Muscle of leg (tissue), 11 donors: Measurements from ENCODE around the gene PSMA8. TPM values are rescaled to one million over a fixed set of nuclear protein-coding genes. Genes with fewer than 3 reads are reported as not detected.
"Not testable (repeated sequence)": the region's sequence is repeated elsewhere in the genome, so short reads cannot be mapped to it uniquely, and the experiment has no call there.

ENCODE experiments used
- DNase-seq: peaks from one replicate; pipeline ENCODE4 v3.0.0; 2013
- H3K27ac ChIP-seq: one replicate; pipeline ENCODE4 v1.5.1; 2013; ENCODE audit warnings: mild to moderate bottlenecking, low read length, control low read depth
- H3K27me3 ChIP-seq: one replicate; pipeline ENCODE4 v1.6.1; 2013; ENCODE audit warnings: low read length; ENCODE audit not compliant: control insufficient read depth, insufficient read depth
- H3K36me3 ChIP-seq: one replicate; pipeline ENCODE4 v1.6.1; 2013; ENCODE audit warnings: low read length; ENCODE audit not compliant: control insufficient read depth, insufficient read depth
- H3K4me1 ChIP-seq: one replicate; pipeline ENCODE4 v1.6.1; 2013; ENCODE audit warnings: low read length; ENCODE audit not compliant: control insufficient read depth, insufficient read depth
- H3K4me3 ChIP-seq: one replicate; pipeline ENCODE4 v1.5.1; 2013; ENCODE audit warnings: low read length, control low read depth
- H3K9me3 ChIP-seq: replicated peaks from 2 replicates; pipeline ENCODE4 v1.6.1; 2013; ENCODE audit warnings: low read depth, low read length; ENCODE audit not compliant: control insufficient read depth
- WGBS: methylation state at CpG from one replicate; pipeline ENCODE4 v1.1.5; 2013; ENCODE audit warnings: missing lambda C conversion rate; ENCODE audit not compliant: insufficient coverage; 5-methylcytosine and 5-hydroxymethylcytosine counted together
- polyA plus RNA-seq, 8 donors: library from polyadenylated mRNA; unstranded; fragments of 120-200 nt; gene quantifications; one replicate each; pipeline versions ENCODE4 v1.2.1 to v1.2.3, GENCODE V29; 2013; ENCODE audit warnings: inconsistent platforms in 1 of 8, low replicate concordance in 1 of 8; ENCODE audit not compliant: insufficient read length in 8 of 8, insufficient read depth in 1 of 8
- total RNA-seq: library from RNA; stranded (reverse); fragments of 120-200 nt; gene quantifications from one replicate; pipeline ENCODE4 v1.2.4, GENCODE V29; 2013

Gene PSMA8
- total and polyA plus RNA-seq, 9 donors: 0.10 to 0.16 (median 0.15) TPM; not detected in 6

DNA sequence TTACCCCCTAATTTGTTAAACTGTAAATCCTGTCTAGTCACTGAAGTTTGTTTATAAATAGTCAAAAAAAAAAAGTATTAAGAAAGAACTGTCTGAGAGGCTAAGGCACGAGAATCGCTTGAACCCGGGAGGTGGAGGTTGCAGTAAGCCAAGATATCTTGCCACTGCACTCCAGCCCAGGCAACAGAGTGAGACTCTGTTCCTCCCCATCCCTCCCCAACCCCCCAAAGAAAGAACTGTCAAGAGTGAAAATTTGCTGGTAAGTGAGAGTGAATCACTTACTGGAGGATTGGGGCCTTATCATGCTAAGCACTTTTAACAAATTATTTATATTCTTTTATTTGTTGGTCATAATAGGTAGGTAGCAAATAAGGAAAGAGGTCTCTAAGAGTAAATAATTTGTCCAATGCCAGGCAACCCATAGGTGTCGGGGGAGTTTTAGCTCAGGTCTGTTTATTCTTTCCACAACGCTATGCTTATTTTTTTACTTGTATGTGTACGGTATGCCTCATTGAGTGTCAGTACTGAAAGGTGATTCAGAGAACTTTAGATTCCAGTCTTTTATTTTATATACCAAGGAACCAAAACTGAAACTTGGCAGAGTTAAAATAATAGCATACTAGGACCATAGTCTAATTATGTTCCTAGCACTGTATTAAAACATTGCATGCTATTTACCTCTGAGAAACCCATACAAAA, 95.0 kb downstream of the PSMA8 start:
- DNase-seq: no peak
- peaks cover 10% of the 10 kb centered on the region for H3K4me1 ChIP-seq
- H3K36me3 ChIP-seq: no peaks in the 10 kb centered on the region
- no peaks in the 10 kb centered on the region for H3K9me3 ChIP-seq
- H3K4me3 ChIP-seq: no peak overlapping the region
- peaks cover 8% of the 10 kb centered on the region for H3K27me3 ChIP-seq
- WGBS: 80% methylated on average over 1 of the region's 6 CpGs
- no peak overlapping the region for H3K27ac ChIP-seq

DNA sequence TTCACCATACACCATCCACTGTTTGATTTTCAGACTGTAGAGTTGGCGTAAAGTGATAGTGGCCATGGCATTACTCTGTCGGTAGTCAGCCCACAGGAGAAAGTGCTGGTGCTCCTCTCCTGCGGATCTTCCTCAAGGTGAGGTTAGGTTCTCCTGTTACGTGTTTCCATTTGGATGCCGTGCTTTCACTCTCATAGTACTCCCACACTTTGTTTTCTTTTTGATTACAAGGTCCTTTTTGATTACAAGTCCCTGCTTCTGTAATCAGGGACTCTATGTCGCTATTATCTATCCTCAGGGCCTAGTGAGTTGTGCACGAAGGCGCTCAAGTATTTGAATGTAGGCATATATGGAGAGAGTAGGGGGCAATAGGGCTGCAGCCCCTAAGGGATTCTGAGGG, 96.8 kb downstream of the PSMA8 start:
- peaks cover 10% of the 10 kb centered on the region for H3K4me1 ChIP-seq
- H3K36me3 ChIP-seq: no peaks in the 10 kb centered on the region
- no peak overlapping the region for H3K27ac ChIP-seq
- H3K9me3 ChIP-seq: no peaks in the 10 kb centered on the region
- DNase-seq: no peak
- peaks cover 8% of the 10 kb centered on the region for H3K27me3 ChIP-seq
- WGBS: 96% methylated on average over 4 of the region's 8 CpGs
- H3K4me3 ChIP-seq: no peak overlapping the region

DNA sequence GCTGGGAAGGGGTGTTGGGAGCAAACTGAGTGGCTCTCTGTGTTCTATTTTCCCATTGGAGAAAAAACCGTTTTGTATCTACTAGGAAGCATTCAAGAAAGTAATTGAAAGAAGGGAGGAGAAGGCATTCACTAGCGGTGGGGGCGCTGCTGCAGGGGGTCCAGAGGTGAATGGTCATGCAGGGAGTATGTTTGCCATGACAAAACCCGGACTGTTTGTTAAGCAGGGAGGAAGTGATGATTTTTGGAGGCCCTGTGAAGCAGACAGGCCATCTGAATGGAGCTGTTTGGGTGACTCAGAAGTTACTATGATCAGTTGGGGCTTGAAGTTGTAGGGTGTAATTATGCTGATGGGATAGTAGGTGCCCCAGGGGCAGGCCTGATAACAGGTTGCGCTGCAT, 99.5 kb downstream of the PSMA8 start:
- Histone ChIP-seq H3K27ac (no peak overlapping the region), H3K9me3 (no peaks in the 10 kb centered on the region), H3K4me1 (no peaks in the 10 kb centered on the region), H3K27me3 (no peaks in the 10 kb centered on the region), H3K4me3 (no peak overlapping the region), H3K36me3 (no peaks in the 10 kb centered on the region)
- DNase-seq: no peak
- 84% methylated on average over 4 of the region's 5 CpGs for WGBS

DNA sequence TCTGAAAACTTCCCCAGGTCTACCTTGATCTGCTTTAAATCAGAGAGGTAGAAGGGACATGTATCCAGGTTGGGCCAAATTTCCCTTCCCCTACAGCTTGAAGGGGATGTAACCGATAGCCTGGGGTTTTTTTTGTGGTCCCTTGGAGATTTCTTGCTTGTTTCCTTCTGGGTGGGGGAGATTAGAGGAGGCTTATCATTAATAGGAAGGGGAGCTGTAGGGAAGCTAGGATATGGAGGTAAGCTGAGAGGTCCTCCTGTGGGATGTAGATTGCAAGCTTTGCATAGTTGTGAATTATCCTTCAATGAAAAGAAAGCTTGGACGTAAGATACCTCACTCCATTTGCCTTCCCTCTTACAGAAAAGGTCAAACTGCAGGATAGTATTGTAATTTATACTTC, 103.7 kb downstream of the PSMA8 start:
- not testable (repeated sequence) for H3K9me3 ChIP-seq, H3K36me3 ChIP-seq, H3K4me3 ChIP-seq, H3K4me1 ChIP-seq, H3K27ac ChIP-seq, H3K27me3 ChIP-seq, DNase-seq
- no CpG with 5 or more reads among the region's 2 CpGs for WGBS

DNA sequence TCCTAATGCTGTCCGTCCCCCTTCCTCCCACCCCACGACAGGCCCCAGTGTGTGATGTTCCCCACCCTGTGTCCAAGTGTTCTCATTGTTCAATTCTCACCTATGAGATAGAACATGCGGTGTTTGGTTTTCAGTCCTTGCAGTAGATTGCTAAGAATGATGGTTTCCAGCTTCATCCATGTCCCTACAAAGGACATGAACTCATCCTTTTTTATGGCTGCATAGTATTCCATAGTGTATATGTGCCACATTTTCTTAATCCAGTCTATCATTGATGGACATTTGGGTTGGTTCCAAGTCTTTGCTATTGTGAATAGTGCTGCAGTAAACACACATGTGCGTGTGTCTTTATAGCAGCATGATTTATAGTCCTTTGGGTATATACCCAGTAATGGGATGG, 105.0 kb downstream of the PSMA8 start:
- not testable (repeated sequence) for DNase-seq, H3K36me3 ChIP-seq, H3K27ac ChIP-seq, H3K4me3 ChIP-seq, H3K9me3 ChIP-seq, H3K27me3 ChIP-seq, H3K4me1 ChIP-seq
- WGBS: no CpG with 5 or more reads among the region's 4 CpGs

DNA sequence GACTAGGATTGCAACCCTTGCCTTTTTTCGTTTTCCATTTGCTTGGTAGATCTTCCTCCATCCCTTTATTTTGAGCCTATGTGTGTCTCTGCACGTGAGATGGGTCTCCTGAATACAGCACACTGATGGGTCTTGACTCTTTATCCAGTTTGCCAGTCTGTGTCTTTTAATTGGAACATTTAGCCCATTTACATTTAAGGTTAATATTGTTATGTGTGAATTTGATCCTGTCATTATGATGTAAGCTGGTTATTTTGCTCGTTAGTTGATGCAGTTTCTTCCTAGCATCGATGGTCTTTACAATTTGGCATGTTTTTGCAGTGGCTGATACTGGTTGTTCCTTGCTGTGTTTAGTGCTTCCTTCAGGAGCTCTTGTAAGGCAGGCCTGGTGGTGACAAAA, 108.7 kb downstream of the PSMA8 start:
- H3K36me3 ChIP-seq, H3K4me1 ChIP-seq, DNase-seq, H3K4me3 ChIP-seq, H3K27ac ChIP-seq, H3K27me3 ChIP-seq, H3K9me3 ChIP-seq: not testable (repeated sequence)
- 100% methylated on average over 1 of the region's 4 CpGs for WGBS

Other genes starting within 250 kb of the PSMA8 start
- 41.6 TPM for gene SS18, start 43.3 kb upstream of the PSMA8 start, total RNA-seq
- gene SS18, start 43.3 kb upstream of the PSMA8 start, polyA plus RNA-seq: 10 to 100 TPM; 34.6 to 52.3 (median 38.0) TPM
- 2.8 TPM for gene TAF4B, start 92.6 kb downstream of the PSMA8 start, total RNA-seq
- gene TAF4B, start 92.6 kb downstream of the PSMA8 start, polyA plus RNA-seq: 1 to 10 TPM; 1.9 to 2.9 (median 2.2) TPM